Peyer's patch (tissue), 4 donors: ENCODE measurements around the gene SCART1.

Experiments used
- POLR2A ChIP-seq, 2 donors: fragments of 450-650 bp; IDR thresholded peaks; one replicate each; pipeline ENCODE4 v1.5.1; 2017; ENCODE audit warnings: antibody characterized with exemption in 2 of 2, mild to moderate bottlenecking in 2 of 2, moderate library complexity in 2 of 2
- TF ChIP-seq, protein P1 (sequence below), 6 experiments: fragments of 450-650 bp in 4 of 6; fragments of 200-600 bp in 2 of 6; sonication (generic) in 1 of 6; IDR thresholded peaks; one replicate each; pipeline ENCODE4 v1.5.1; 2017 to 2019; ENCODE audit warnings: antibody characterized with exemption in 6 of 6, mild to moderate bottlenecking in 3 of 6, moderate library complexity in 1 of 6

DNA sequence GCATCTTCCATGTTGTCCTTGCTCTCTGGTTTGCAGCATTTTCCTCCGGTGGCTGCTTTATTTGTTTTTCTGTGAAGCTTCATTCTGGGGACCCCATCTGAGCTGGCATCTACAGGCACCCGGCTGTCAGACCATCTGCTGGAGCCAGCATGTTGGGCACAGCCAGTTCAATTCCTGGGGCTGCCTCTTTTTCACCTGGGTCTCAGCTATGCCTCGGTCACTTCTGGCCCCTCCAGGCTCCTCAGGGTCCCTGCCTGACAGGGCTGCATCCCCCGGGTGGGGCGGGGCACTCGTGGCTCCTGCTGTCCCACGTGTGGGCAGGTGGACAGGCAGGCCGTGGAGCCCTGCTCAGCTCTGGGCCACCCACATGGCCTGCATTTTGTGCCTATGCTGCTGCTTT lies 8.1 kb downstream of the SCART1 start:
- TF ChIP-seq, protein P1, sequence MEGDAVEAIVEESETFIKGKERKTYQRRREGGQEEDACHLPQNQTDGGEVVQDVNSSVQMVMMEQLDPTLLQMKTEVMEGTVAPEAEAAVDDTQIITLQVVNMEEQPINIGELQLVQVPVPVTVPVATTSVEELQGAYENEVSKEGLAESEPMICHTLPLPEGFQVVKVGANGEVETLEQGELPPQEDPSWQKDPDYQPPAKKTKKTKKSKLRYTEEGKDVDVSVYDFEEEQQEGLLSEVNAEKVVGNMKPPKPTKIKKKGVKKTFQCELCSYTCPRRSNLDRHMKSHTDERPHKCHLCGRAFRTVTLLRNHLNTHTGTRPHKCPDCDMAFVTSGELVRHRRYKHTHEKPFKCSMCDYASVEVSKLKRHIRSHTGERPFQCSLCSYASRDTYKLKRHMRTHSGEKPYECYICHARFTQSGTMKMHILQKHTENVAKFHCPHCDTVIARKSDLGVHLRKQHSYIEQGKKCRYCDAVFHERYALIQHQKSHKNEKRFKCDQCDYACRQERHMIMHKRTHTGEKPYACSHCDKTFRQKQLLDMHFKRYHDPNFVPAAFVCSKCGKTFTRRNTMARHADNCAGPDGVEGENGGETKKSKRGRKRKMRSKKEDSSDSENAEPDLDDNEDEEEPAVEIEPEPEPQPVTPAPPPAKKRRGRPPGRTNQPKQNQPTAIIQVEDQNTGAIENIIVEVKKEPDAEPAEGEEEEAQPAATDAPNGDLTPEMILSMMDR (IDR thresholded peaks at IDR 0.05) = no peak
- TF ChIP-seq POLR2A (IDR thresholded peaks at IDR 0.05) = no peak
